NCI-H82 treated with DMSO at 0.1 percent for 48 hours (cell line): Measurements from ENCODE around the gene TBC1D22A.

ENCODE experiments used
- DNase-seq: peaks from one replicate; lab custom pipeline; 2025; ENCODE audit not compliant: unreplicated experiment; lab: John Stamatoyannopoulos, UW

The TBC1D22A gene

GRCh38 chr22:46948411-46949144 lies 186.1 kb downstream of the TBC1D22A start:
- no peak for DNase-seq

DNA sequence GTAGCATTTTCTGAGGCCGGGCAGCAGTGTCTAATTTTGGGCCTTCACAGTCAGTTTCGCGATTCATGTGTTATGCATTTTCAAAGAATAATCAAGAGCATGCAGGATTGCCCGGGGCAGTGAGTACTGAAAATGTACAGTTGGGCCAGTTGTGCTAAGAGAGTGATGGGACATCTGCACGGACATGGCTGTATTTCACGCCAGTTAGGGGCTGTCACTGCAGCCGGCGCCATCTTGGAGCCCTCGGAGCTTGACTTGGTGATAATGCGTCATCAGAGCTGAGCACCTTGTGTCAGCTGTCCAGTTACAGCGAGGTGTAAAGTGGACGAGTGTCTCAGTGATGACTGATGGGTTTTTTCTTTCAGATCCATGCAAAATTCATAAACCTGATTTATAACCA lies 188.9 kb downstream of the TBC1D22A start:
- DNase-seq, result no peak

DNA sequence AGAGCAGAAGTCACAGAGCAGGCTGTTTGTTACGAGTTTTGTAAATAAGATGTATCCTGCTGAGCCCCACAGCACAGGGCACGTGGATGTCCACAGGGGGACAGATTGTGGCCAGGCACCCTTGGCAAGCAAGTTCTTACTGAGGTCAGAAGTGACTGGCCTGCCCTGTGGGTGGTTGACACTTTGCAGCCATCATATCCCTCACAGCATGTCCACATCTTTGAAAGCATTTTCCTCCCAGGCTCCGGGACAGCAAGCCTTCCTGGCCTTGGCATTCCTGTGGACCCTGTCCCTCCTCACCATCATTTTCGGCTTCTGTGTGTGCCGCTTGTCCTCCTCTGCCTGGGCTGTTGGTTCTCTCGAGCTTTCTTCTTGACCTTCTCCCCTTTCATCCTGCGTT lies 189.5 kb downstream of the TBC1D22A start:
- DNase-seq, result no peak

DNA sequence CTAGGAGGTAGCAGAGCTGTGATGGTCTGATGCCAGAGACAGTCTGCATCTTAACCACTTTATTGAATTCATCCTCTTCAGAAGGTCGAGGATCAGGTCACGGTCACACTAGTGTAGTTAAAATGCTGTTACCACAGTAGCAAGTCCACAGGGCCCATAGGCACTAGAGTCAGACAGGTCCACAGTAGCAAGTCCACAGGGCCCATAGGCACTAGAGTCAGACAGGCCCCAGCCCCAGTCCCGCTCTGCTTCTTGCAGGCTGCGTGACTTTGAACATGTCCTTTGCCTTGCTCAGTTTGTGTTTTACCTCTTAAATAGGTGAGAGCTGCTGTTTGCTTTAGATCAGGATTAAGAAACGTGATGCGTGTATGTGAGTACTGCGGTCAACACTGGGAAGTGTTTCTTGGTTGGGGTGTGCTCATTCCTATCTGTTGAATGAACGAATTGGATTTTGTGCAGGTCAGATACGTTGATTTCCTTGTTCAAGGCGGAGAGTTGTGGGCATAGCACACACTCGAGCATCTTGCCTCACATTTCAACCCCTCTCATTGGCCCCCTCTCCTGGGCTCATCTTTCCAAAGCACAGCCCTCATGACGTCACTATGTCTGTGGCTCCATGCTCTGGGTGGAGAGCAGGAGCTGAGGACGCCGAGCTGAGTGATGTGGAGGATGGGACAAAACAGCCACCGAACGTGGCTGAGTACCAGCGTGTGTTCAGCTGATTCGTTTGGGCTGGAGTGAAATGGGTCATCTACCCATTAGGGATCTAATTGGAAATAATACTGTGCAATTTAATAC lies 191.7 kb downstream of the TBC1D22A start:
- no peak for DNase-seq

DNA sequence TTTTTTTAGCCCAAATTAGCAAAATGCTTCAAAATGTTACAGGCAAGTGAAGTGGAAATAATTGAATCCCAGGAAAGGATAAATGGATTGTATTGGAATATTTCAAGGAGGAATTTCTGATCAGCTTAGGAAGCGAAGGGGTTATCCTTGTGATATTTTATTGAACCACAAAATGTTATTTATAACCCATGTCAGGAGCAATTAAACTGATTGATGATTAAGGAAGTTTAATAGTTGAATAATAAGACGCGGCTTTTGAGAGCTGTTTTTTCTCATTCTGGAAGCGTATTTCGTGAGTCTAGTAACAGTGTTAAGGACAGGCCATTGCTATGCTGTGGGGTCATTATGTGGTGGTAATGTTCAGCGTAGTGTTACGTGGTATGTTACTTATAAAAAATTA lies 192.3 kb downstream of the TBC1D22A start:
- DNase-seq, result no peak

GRCh38 chr22:46956498-46957215 lies 194.2 kb downstream of the TBC1D22A start:
- no peak for DNase-seq

- DNase-seq, result no peak
These were observed 195.1 kb downstream of the TBC1D22A start for GRCh38 chr22:46957521-46957920.

DNA sequence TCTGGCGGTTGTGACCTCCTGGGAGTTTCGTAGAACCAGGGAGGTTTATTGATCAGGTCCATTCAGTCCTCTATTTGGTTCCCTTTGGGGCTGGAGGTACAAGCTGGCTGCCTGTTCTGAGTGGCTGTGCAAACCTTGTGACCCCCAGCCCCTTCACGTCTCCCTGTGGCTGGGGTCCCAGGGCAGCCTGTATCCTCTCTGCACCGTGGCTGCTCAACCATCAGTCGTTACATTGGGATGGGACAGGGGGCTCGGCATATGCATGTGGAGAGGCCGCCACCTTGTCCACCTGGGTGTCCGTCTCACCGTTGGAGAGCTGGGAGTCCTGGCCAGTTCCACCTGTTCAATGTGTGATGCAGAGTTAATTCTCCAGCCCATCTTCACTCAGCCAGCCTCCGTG lies 195.7 kb downstream of the TBC1D22A start:
- no peak for DNase-seq

DNA sequence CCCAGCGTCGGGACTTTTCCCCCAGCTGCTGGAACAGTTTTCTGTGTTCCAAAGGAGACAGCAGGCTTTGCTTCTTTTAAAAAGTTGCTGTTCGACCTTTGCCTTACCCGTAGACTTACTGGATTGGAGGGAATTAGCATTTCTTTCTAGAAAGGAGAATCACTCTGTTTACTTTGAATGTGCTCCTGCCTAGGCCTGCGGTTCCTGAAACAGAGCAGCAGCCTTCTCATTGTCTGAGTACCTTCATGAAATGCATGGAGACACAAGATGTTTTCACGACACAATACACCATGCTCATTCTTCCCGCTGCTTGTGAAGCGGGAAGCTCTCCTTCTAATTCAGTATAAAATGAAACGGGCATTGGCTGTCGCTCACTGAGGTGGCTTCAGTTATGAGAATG lies 196.2 kb downstream of the TBC1D22A start:
- no peak for DNase-seq

DNA sequence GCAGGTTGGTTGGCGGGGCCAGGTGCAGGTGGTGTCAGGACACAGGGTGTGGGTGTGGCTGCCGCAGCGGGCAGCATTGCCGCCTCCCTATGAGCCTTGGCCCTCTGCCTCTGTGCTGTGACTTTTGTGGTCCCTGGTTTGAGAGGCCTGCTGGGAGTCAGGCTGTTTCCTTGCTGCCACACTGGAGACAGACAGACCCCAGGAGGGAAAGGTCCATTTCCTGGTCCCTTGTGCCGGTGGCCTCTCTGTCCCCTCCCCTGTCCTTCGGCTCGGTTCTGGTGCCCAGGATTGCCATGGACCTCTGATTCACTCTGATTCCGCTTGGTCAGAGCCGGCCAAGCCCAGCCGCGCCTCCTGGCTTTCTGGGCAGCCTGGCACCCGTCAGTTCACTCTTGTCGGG lies 196.9 kb downstream of the TBC1D22A start:
- no peak for DNase-seq

DNA sequence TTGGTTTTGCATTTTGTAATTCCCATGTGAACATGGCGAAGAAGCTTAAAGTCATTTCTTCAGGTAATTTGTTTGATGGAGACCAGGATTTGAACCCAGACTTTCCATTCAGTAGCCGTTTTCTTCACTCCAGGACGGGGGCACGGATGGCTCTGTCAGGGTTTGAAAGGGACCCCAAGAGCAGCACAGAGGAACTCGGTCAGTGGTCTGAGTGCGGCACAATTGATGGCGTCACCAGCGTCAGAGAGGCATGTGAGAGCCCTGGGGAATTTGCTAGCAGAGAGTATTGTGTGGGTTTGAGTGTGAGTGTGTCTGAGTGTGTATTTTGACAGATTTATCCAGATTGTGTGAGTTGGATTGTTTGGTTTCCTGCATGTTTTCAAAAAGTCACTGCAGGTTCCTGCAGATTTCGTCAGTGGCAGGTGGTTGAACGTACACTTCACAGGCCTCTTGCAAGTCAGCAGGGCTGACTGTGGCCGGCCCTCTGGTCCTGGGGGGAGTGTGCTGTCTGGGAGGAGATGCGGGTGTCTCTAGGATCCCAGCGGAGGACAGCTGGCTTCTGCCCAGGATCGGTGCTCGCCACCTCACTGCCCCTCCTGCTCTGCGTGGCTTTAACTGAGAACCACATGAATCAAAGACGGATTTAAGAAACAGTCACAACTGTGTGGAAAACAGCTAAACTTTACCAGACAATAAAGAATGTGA lies 199.3 kb downstream of the TBC1D22A start:
- DNase-seq, result no peak

DNA sequence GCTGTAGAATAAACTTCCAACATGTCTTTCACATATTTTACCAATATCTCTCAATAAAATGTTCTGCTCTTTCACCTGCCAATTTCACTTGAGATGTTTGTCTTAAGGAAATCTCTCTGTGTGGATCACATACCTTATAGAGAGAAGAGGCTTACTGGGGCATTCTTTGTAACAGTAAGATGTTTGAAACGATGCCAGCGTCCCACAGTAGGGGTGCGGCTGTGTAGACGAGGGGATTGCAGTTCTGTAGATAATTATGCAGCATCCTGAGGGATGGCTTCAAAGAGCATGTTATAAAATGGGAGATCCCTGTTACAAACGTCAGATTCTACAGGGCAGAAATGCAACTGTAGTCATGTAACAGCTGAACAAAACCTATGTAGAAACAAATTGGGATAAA lies 200.0 kb downstream of the TBC1D22A start:
- DNase-seq, result no peak

DNA sequence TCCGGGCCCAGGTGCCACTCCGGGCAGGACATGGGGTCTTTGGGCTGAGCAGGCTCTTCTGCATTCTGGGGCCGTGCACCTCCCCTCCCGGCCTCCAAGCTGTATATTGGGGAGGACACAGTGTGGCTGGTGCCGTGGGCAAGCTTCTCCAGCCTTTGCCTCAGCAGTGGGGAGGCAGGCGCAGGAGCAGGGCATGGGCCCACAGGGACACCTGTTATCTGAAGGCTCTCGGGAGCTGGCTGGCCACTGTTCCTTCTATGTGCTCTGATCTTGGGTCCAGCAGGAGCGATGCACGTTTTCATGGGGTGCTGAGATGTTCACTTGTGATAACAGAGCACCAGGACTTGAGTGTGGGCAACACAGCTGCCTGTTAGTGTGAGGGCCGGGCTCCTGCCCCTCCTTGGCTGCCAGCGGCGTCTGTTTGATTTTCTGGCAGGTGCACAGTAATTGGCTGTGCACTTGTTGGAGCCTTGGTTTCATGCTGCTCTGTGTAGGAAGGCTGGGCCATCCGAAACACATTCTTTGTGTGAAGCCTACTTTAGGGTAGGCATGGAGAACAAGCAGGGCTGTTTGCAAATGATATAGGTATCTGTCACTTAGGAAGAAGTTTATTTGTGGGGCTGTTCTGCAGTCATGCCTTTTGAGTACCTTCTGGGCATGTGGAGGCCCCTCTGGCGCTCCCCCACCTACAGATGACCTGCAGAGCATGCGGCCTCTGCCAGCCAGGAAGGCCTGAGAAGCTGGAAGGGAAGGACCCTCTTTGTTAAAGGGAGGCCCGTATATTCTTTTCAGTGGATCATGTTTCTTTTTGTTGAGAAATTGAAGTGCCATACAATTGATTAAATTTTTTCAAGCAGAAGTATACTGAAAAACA lies 201.5 kb downstream of the TBC1D22A start:
- no peak for DNase-seq

DNA sequence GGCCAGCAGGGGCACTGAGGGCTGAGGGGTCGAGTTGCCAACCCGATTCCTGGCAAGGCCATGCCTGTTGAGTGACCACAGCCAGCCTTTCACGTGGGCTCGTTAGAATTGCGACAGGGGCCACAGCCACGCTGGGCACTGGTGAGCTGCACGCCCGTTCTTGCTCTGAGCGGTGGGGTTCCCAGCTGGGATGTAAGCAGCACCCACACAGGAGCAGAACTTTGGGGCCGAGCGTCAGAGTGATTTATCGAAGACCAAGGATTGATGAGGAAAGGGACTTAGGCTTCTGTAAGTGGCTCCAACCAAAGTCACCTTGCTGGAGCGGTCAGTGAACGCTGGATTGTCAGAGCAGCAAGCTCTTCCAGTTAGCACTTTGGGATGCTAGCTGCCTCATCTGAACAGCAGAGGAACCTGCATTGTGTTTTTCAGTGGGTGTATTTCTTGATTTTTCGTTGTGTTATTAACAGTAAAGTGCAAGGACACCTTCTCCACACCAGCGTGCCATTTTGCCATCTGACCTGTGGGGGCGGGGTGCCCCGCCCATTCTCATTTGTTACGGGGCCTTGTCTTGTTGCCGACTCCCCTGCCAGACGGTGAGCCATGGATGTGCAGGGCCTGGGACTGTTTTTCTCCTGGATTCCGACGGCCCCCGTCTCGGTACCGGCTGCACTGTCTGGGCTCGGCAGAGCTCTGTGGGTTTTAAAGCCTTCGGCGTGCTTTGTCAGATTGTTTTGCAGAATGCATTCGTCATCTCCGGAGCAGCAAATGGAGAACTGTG lies 202.5 kb downstream of the TBC1D22A start:
- DNase-seq, result no peak

DNA sequence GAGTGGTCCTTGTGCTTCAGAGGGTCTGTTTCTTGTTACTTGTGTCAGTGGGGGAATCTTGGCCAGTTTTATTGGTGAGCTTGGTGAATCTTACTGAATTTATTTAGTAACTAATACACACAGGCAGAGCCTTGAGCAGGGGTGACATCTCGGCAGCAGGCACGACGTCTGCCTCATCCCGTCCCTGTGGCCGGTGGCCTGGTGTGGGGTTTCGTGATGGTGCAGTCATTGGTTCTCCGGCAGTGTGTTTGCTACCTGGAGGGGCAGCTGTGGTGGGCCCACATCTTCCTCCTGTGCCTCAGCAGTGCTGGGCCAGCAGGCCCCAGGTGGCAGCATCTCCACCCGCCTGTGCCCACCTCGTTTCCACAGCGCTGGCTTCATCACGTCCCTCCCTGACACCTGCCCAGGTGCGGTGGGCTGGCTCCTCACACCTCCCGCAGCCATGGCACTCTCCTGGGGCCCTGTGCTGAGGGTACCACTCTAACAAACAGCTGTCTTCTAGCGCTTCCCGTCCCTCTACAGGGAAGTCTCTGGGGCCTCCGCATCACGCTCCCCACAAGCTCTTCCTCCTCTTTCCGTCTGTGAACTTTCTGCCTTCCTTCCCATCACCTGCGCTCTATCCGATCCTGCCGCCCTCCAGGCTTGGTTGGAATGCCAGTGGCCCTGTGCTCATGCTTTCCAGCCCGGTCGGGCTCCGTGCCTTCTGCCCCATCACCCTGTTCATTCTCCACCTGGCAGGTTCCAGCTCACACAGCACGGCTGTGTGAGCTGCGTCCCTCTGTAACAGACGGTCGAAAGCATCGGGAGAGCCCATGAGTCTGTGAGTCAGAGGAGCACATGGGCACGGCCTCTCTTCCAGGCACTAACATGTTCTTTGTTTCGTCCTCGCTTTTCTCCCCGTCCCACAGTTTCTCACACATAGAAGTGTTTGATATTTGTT lies 203.4 kb downstream of the TBC1D22A start:
- no peak for DNase-seq

- no peak for DNase-seq
These were observed 204.0 kb downstream of the TBC1D22A start for GRCh38 chr22:46966495-46966845.

DNA sequence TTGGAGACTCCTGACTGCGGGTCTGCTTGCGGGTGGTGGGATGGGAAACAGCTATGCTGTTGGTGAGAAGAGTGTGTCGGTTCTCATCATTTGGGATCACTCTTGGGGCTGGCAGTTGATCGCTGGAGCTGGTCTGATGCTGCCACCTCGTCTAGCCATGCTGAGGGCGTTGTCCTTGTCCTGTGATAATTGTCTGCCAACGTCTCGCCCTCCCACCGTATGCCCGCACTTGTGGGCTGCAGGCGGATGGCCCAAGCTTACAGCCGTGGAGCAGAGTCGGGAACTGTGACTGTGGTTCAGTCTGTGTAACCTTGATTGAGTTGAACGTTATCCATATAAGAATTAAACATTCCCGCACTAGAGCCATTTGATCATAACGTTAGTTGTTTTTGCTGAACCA lies 204.4 kb downstream of the TBC1D22A start:
- no peak for DNase-seq
